Erythroblast (primary cell): Measurements from ENCODE around the gene FUT8.

ENCODE experiments used
- GATA1 ChIP-seq: IDR thresholded peaks from 2 replicates; pipeline ENCODE4 v1.6.1; 2011; ENCODE audit warnings: low read depth, mild to moderate bottlenecking, control low read depth, low read length, moderate library complexity
- POLR2A ChIP-seq: IDR thresholded peaks from 2 replicates; pipeline ENCODE4 v1.6.1; 2011; ENCODE audit warnings: mild to moderate bottlenecking, low read length

DNA sequence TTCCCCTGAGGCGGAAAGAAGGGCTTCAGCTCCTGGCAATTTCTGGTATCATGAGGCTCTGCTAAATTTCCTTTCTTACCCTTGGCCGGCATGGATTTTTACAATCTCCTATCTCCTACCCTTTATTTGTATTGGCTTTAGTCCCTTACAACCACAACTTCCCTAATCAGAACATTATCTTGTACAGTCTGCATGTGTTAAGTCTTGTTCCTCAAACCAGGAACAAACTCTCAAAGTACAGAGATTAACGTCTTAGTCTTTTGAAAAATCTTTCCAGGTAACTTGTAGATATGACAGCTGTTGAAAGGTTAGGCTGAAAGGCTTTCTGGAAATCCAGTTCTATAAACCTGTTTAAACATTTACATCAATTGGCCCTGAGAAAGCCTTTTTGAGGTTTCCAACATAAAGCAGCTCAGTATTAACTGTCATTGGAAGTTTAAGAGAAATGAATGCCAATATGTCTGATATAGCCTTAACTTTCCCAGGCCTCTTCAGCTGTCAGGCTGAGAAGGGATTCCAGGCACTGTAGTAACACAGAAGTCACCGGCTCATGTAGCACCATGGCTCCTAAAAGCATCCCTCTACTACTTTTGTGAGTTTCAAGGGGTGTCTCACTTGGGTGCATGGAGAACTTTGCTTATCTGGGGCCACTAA lies 360.5 kb downstream of the FUT8 start:
- TF ChIP-seq POLR2A = no peak
- no peak for TF ChIP-seq GATA1
